EH (cell line): ENCODE measurements around the gene STX8.
"Not testable (repeated sequence)": the region's sequence is repeated elsewhere in the genome, so short reads cannot be mapped to it uniquely, and the experiment has no call there.

Source experiments
- DNase-seq: peaks from one replicate; pipeline ENCODE4 v3.0.0-alpha.2; 2015; ENCODE audit warnings: low read depth

Gene STX8

GRCh38 chr17:9339958-9340357 lies 235.7 kb downstream of the STX8 start:
- no peak for DNase-seq

GRCh38 chr17:9339482-9339881 lies 236.1 kb downstream of the STX8 start:
- not testable (repeated sequence) for DNase-seq

DNA sequence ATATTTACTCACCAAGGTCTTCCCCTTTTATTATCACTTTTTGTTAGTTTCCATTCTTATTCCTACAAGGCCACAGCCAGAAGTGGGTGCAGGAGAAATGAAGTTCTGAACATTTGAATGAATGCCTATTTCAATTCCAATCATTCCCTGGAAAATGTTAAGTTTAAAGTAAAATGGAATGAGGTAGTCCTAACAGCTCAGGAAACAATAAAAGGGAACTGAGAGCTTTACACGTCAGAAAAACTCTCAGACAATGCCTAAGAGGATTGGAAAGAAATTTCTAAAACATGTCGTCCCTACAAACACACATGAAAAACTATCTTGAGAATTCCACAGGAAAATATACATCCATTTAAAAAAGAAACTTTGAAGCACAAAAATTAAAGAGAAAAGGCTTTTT lies 238.8 kb downstream of the STX8 start:
- DNase-seq = no peak

- no peak for DNase-seq
Measured at GRCh38 chr17:9334536-9335446, 240.8 kb downstream of the STX8 start.

DNA sequence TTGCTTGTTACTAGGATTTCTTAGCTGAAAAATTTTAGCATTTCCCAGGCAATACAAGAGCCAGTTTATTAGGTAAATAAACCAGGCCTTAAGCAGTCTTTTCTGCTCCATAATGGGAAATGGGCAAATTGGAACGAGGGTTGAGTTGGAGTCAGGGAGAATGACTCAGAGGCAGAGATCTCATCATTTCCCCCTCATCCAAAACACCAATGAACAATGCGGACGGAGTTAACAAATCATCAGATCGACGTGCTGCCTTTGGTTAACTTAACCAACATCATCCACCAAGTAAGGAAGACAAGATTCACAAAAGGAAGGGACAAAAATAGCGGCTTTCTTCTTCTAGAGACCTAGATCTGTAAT lies 243.5 kb downstream of the STX8 start:
- no peak for DNase-seq

- no peak for DNase-seq
Measured at GRCh38 chr17:9331279-9332131, 244.1 kb downstream of the STX8 start.

GRCh38 chr17:9330611-9331271 lies 244.9 kb downstream of the STX8 start:
- DNase-seq = no peak

DNA sequence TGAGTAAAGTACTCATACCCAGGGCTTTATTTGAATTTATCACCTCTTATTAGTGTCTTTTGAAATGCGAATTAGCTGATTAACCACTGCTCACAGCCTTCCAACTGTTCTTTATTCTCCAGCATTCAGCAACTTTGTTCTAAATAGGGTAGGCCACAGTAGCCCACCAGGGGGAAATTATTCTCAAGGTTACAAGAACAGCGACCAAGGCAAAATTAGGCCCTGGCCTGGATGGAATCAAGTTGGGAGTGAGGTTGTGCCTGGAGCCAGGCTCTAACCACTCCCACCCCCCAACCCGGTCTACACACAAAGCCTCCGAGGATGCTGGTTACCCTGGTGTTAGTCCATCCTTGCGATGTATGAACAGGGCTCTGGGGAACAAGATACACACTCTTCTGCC lies 245.5 kb downstream of the STX8 start:
- no peak for DNase-seq

DNA sequence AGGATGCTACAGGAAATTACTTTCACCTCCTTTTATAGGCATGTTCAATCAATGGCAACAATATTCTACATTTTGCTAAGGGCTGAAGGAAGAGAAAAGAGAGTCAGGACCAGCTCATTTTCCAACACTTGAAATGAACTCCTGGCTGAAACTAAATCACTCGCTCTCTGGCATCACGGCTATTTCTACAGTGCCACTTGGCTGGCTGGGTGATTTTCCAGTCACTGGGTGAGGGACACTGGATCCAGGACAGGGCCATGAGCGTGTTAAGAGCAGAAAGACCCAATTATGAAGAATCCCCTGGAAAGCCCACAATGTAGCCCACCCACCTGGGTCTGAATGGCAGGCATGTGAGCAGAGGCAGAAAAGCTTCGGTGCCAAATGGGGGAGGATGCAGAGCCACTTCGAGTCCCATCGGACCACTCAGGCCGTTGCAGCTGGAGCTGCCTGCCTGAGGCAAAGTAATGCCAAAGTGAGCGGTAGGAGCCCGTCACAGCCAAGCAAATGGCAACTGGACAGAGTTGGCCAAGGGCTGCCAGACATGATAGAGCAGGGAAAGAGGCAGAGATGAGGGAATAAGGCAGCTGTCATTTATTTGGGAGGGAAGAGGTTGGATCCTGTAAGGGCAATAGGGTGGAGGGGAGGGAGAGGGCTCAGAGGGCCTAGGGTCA lies 246.2 kb downstream of the STX8 start:
- no peak for DNase-seq

GRCh38 chr17:9324864-9325263 lies 250.8 kb downstream of the STX8 start:
- no peak for DNase-seq

DNA sequence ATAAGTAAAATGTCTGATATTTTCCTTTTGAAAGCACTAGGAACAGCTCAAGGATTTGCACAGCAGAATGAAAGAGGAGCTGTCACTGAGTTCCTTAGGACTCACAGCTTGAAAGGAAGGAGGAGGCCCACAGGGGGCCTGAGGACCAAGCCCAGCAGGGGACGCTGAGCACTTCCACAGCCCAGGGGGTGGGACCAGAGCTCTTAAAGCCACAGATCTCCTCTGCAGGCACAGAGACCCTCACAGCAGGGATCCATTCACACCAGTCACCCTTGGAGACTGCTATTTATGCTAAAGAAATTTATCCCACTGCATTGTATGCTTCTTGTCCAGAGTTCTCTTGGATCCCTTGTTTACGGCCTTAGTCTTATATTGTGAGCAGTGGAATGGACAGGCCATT lies 253.3 kb downstream of the STX8 start:
- DNase-seq = no peak

- DNase-seq = no peak
Measured at GRCh38 chr17:9321890-9322289, 253.7 kb downstream of the STX8 start.

DNA sequence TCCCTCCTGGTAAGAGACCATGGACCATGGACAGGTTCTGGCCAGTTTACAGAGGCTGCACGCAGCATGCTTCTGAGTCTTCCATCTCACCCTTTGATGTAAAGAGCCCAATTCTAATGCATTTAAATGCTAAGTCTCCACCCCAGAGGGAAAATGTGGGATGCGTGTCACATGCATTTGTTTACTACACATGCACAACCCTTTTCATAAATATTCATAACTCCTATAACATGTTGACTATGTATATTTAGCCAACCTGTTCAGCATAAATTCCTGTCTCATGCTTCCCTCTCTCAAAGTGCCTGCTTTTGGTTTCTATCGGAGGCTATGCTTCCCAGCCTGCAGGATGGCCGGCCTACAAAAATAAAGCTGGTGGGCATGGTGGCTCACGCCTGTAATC lies 260.3 kb downstream of the STX8 start:
- no peak for DNase-seq

DNA sequence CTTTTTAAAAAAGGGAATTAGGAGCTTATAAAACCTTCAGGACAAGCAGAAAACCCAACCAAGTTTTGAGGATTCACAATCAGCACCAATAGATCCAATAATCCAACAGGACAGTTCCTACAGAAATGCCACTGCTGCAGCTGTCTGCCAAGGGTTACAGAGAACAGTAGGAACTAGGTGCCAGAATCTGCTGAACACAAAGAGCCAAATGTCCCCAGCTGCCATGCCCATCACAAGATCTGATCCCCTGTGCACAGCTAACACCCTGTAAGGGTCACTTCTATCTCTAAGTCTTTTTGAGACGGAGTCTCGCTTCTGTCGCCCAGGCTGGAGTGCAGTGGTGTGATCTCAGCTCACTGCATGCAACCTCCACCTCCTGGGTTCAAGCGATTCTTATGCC lies 262.3 kb downstream of the STX8 start:
- no peak for DNase-seq

GRCh38 chr17:9309216-9309615 lies 266.4 kb downstream of the STX8 start:
- no peak for DNase-seq

GRCh38 chr17:9308069-9308468 lies 267.6 kb downstream of the STX8 start:
- no peak for DNase-seq

DNA sequence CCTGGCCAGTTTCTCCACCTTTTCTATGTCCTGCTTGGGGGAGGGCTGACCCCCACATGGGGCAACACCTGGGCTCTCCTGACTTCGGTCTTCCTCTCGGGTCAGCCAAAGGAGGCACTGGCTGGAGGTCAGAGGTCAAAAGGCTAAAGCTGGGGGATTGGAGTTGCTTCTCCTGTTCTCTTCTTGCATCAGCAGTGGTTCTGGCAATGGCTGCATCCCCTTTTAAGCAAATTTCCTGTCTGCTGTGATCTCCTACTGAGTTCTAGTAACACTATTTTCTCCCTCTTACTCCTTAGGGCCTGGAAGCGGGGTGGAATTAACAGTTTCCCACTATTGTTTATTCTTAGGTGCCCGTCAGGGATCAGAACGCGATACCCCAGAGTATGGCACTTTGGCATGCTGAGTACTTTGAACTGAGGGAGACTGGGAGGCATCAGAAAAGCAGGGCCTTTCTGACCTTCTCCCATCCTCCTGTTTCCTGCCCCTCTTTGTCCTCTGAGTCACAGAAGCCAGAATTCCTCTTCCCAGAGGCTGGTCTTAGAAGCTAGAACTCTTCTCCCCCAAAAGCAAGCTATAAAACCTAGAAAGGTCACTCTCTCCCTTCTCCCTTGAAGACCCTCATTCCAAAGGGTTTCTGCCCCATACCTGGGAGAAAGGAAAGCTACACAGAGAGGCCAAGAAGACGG lies 268.2 kb downstream of the STX8 start:
- peak; percentile 52 for DNase-seq

- DNase-seq = no peak
Measured at GRCh38 chr17:9306086-9306485, 269.5 kb downstream of the STX8 start.

GRCh38 chr17:9299695-9300094 lies 275.9 kb downstream of the STX8 start:
- DNase-seq = no peak

DNA sequence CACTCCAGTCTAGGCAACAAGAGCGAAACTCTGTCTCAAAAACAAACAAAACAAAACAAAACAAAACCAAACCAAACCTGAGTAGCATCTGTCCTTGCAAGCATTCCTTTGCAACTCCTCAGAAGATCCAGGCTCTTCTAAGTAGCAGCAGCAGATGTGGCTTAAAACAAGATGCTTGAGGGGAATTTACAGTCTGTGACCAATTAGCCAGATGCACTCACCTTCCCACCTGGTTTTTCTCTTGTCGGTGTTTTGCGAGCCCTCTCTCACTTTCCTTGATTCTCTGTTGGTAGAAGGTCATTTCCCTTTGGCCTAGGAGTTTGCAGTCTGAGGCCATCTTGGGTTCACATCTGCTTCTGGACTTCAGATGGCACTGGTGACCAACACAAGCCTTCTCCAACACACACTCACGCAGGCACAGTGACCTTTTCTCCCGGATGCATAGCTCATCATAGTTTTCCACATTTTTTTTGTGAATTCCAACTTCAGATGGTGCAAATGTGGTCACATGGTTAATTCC lies 276.8 kb downstream of the STX8 start:
- peak; percentile 9 for DNase-seq

- DNase-seq = no peak
Measured at GRCh38 chr17:9298135-9298534, 277.5 kb downstream of the STX8 start.
